ENCODE data around the gene CACNA1I. TPM values are rescaled to one million over a fixed set of nuclear protein-coding genes. Genes with fewer than 3 reads are reported as not detected.

CACNA1I gene
- total and polyA plus RNA-seq, 4 donors: 1.2 to 8.5 (median 5.6) TPM

- Histone ChIP-seq H3K27ac (ENCODE audit: low read depth, low read length) (no peak overlapping the region), H3K4me3 (ENCODE audit: low read depth, low read length) (no peak overlapping the region), H3K9me3 (ENCODE audit: control insufficient read depth, insufficient read depth, low read length) (no peaks in the 10 kb centered on the region), H3K4me1 (ENCODE audit: control insufficient read depth, insufficient read depth, low read length) (peaks cover 8% of the 10 kb centered on the region), H3K36me3 (ENCODE audit: control insufficient read depth, insufficient read depth, low read length) (peaks cover 16% of the 10 kb centered on the region), H3K27me3 (ENCODE audit: control insufficient read depth, insufficient read depth, low read length) (peaks cover 2% of the 10 kb centered on the region)
- DNase-seq (ENCODE audit: low read depth in 4 of 6, low spot score in 6 of 6): no peak
- 92% methylated on average over 16 of the region's 17 CpGs for WGBS (ENCODE audit: insufficient coverage)
Observed at GRCh38 chr22:39618996-39619530, 48.5 kb downstream of the CACNA1I start.

- Histone ChIP-seq H3K4me1 (ENCODE audit: control insufficient read depth, insufficient read depth, low read length) (peaks cover 12% of the 10 kb centered on the region), H3K27ac (ENCODE audit: low read depth, low read length) (no peak overlapping the region), H3K36me3 (ENCODE audit: control insufficient read depth, insufficient read depth, low read length) (peaks cover 20% of the 10 kb centered on the region), H3K9me3 (ENCODE audit: control insufficient read depth, insufficient read depth, low read length) (no peaks in the 10 kb centered on the region), H3K4me3 (ENCODE audit: low read depth, low read length) (no peak overlapping the region), H3K27me3 (ENCODE audit: control insufficient read depth, insufficient read depth, low read length) (peaks cover 2% of the 10 kb centered on the region)
- no peak for DNase-seq (ENCODE audit: low read depth in 4 of 6, low spot score in 6 of 6)
- 90% methylated on average over 7 of the region's 8 CpGs for WGBS (ENCODE audit: insufficient coverage)
Observed at GRCh38 chr22:39620924-39621690, 50.6 kb downstream of the CACNA1I start.

GRCh38 chr22:39621826-39622225 is 51.3 kb downstream of the CACNA1I start:
- H3K27me3 ChIP-seq (ENCODE audit: control insufficient read depth, insufficient read depth, low read length): peaks cover 2% of the 10 kb centered on the region
- H3K36me3 ChIP-seq (ENCODE audit: control insufficient read depth, insufficient read depth, low read length): peaks cover 20% of the 10 kb centered on the region
- H3K27ac ChIP-seq (ENCODE audit: low read depth, low read length): no peak overlapping the region
- 89% methylated on average over 7 of the region's 7 CpGs for WGBS (ENCODE audit: insufficient coverage)
- H3K4me3 ChIP-seq (ENCODE audit: low read depth, low read length): no peak overlapping the region
- no peaks in the 10 kb centered on the region for H3K9me3 ChIP-seq (ENCODE audit: control insufficient read depth, insufficient read depth, low read length)
- DNase-seq (ENCODE audit: low read depth in 4 of 6, low spot score in 6 of 6): no peak
- peaks cover 11% of the 10 kb centered on the region for H3K4me1 ChIP-seq (ENCODE audit: control insufficient read depth, insufficient read depth, low read length)

GRCh38 chr22:39622881-39623367 is 52.4 kb downstream of the CACNA1I start:
- Histone ChIP-seq H3K27ac (ENCODE audit: low read depth, low read length) (no peak overlapping the region), H3K4me1 (ENCODE audit: control insufficient read depth, insufficient read depth, low read length) (peaks cover 4% of the 10 kb centered on the region), H3K4me3 (ENCODE audit: low read depth, low read length) (no peak overlapping the region), H3K36me3 (ENCODE audit: control insufficient read depth, insufficient read depth, low read length) (peaks cover 24% of the 10 kb centered on the region), H3K27me3 (ENCODE audit: control insufficient read depth, insufficient read depth, low read length) (peaks cover 2% of the 10 kb centered on the region), H3K9me3 (ENCODE audit: control insufficient read depth, insufficient read depth, low read length) (no peaks in the 10 kb centered on the region)
- 34% methylated on average over 17 of the region's 17 CpGs for WGBS (ENCODE audit: insufficient coverage)
- peak in 2 of 6 donors; percentile 46 to 62 for DNase-seq (ENCODE audit: low read depth in 4 of 6, low spot score in 6 of 6)

GRCh38 chr22:39623603-39624500 is 53.3 kb downstream of the CACNA1I start:
- H3K36me3 ChIP-seq (ENCODE audit: control insufficient read depth, insufficient read depth, low read length): peaks cover 27% of the 10 kb centered on the region
- H3K27me3 ChIP-seq (ENCODE audit: control insufficient read depth, insufficient read depth, low read length): peaks cover 2% of the 10 kb centered on the region
- DNase-seq (ENCODE audit: low read depth in 4 of 6, low spot score in 6 of 6): no peak
- H3K4me1 ChIP-seq (ENCODE audit: control insufficient read depth, insufficient read depth, low read length): peaks cover 10% of the 10 kb centered on the region
- no peaks in the 10 kb centered on the region for H3K9me3 ChIP-seq (ENCODE audit: control insufficient read depth, insufficient read depth, low read length)
- no peak overlapping the region for H3K4me3 ChIP-seq (ENCODE audit: low read depth, low read length)
- WGBS (ENCODE audit: insufficient coverage): 67% methylated on average over 28 of the region's 28 CpGs
- no peak overlapping the region for H3K27ac ChIP-seq (ENCODE audit: low read depth, low read length)

GRCh38 chr22:39624501-39624821 is 53.9 kb downstream of the CACNA1I start:
- H3K4me3 ChIP-seq (ENCODE audit: low read depth, low read length): no peak overlapping the region
- H3K9me3 ChIP-seq (ENCODE audit: control insufficient read depth, insufficient read depth, low read length): no peaks in the 10 kb centered on the region
- H3K36me3 ChIP-seq (ENCODE audit: control insufficient read depth, insufficient read depth, low read length): peaks cover 25% of the 10 kb centered on the region
- peaks cover 10% of the 10 kb centered on the region for H3K4me1 ChIP-seq (ENCODE audit: control insufficient read depth, insufficient read depth, low read length)
- 49% methylated on average over 7 of the region's 7 CpGs for WGBS (ENCODE audit: insufficient coverage)
- peaks cover 2% of the 10 kb centered on the region for H3K27me3 ChIP-seq (ENCODE audit: control insufficient read depth, insufficient read depth, low read length)
- DNase-seq (ENCODE audit: low read depth in 4 of 6, low spot score in 6 of 6): no peak
- no peak overlapping the region for H3K27ac ChIP-seq (ENCODE audit: low read depth, low read length)

GRCh38 chr22:39625569-39626537 is 55.3 kb downstream of the CACNA1I start:
- no peak overlapping the region for H3K4me3 ChIP-seq (ENCODE audit: low read depth, low read length)
- no peak for DNase-seq (ENCODE audit: low read depth in 4 of 6, low spot score in 6 of 6)
- peaks cover 2% of the 10 kb centered on the region for H3K27me3 ChIP-seq (ENCODE audit: control insufficient read depth, insufficient read depth, low read length)
- WGBS (ENCODE audit: insufficient coverage): 65% methylated on average over 19 of the region's 22 CpGs
- H3K9me3 ChIP-seq (ENCODE audit: control insufficient read depth, insufficient read depth, low read length): no peaks in the 10 kb centered on the region
- no peak overlapping the region for H3K27ac ChIP-seq (ENCODE audit: low read depth, low read length)
- peaks cover 27% of the 10 kb centered on the region for H3K36me3 ChIP-seq (ENCODE audit: control insufficient read depth, insufficient read depth, low read length)
- peaks cover 15% of the 10 kb centered on the region for H3K4me1 ChIP-seq (ENCODE audit: control insufficient read depth, insufficient read depth, low read length)

- 85% methylated on average over 14 of the region's 14 CpGs for WGBS (ENCODE audit: insufficient coverage)
- peaks cover 28% of the 10 kb centered on the region for H3K4me1 ChIP-seq (ENCODE audit: control insufficient read depth, insufficient read depth, low read length)
- DNase-seq (ENCODE audit: low read depth in 4 of 6, low spot score in 6 of 6): no peak
- peaks cover 2% of the 10 kb centered on the region for H3K27me3 ChIP-seq (ENCODE audit: control insufficient read depth, insufficient read depth, low read length)
- H3K36me3 ChIP-seq (ENCODE audit: control insufficient read depth, insufficient read depth, low read length): peaks cover 24% of the 10 kb centered on the region
- no peaks in the 10 kb centered on the region for H3K9me3 ChIP-seq (ENCODE audit: control insufficient read depth, insufficient read depth, low read length)
- no peak overlapping the region for H3K27ac ChIP-seq (ENCODE audit: low read depth, low read length)
- H3K4me3 ChIP-seq (ENCODE audit: low read depth, low read length): no peak overlapping the region
Observed at GRCh38 chr22:39627208-39627607, 56.7 kb downstream of the CACNA1I start.
